Frontal cortex (tissue), 4 donors: ENCODE measurements around the gene CENPC. TPM values are rescaled to one million over a fixed set of nuclear protein-coding genes. Genes with fewer than 3 reads are reported as not detected.
"Not testable (repeated sequence)": the region's sequence is repeated elsewhere in the genome, so short reads cannot be mapped to it uniquely, and the experiment has no call there.

Experiments
- DNase-seq, 2 donors: peaks; one replicate each; pipeline ENCODE4 v3.0.0; 2012; ENCODE audit warnings: low spot score in 2 of 2
- FAIRE-seq: peaks from 2 replicates; lab custom pipeline; 2012; peaks lifted over from hg19 to GRCh38; lab: Jason Lieb, UNC
- total RNA-seq: library from RNA; depleted of rRNA; stranded (reverse); fragments of >200 nt; gene quantifications from one replicate; pipeline ENCODE4 v1.2.3, GENCODE V29; 2014
- donor health status: control.
- donor health status: control.
- donor health status: control.

The CENPC gene
- total RNA-seq, 1 donor from 2014 or later: 26.1 TPM

- FAIRE-seq (no peak), DNase-seq (no peak)
These were observed 61.3 kb downstream of the CENPC start for GRCh38 chr4:67483868-67484602.

GRCh38 chr4:67480810-67481209 lies 64.5 kb downstream of the CENPC start:
- FAIRE-seq (no peak), DNase-seq (no peak)

- FAIRE-seq: no peak
- DNase-seq: no peak
These were observed 70.1 kb downstream of the CENPC start for GRCh38 chr4:67475155-67475554.

GRCh38 chr4:67470871-67471270 lies 74.4 kb downstream of the CENPC start:
- no peak for DNase-seq
- no peak for FAIRE-seq

GRCh38 chr4:67468830-67469229 lies 76.5 kb downstream of the CENPC start:
- FAIRE-seq (no peak), DNase-seq (no peak)

GRCh38 chr4:67466751-67467150 lies 78.6 kb downstream of the CENPC start:
- FAIRE-seq: no peak
- DNase-seq: no peak

- FAIRE-seq: no peak
- DNase-seq: no peak
These were observed 79.6 kb downstream of the CENPC start for GRCh38 chr4:67465763-67466052.

GRCh38 chr4:67465032-67465762 lies 80.1 kb downstream of the CENPC start:
- no peak for DNase-seq
- no peak for FAIRE-seq

- FAIRE-seq (no peak), DNase-seq (no peak)
These were observed 84.7 kb downstream of the CENPC start for GRCh38 chr4:67460574-67460973.

- DNase-seq: no peak
- no peak for FAIRE-seq
These were observed 86.1 kb downstream of the CENPC start for GRCh38 chr4:67459164-67459563.

GRCh38 chr4:67456577-67457196 lies 88.6 kb downstream of the CENPC start:
- DNase-seq (no peak), FAIRE-seq (no peak)

GRCh38 chr4:67452846-67453205 lies 92.5 kb downstream of the CENPC start:
- not testable (repeated sequence) for DNase-seq, FAIRE-seq

GRCh38 chr4:67452100-67452845 lies 93.0 kb downstream of the CENPC start:
- DNase-seq (no peak), FAIRE-seq (no peak)

GRCh38 chr4:67451464-67451863 lies 93.8 kb downstream of the CENPC start:
- DNase-seq: no peak
- no peak for FAIRE-seq

GRCh38 chr4:67448621-67449020 lies 96.7 kb downstream of the CENPC start:
- DNase-seq: no peak
- FAIRE-seq: no peak

GRCh38 chr4:67447873-67448272 lies 97.4 kb downstream of the CENPC start:
- FAIRE-seq: no peak

GRCh38 chr4:67446811-67447210 lies 98.5 kb downstream of the CENPC start:
- DNase-seq (no peak), FAIRE-seq (peak; percentile 33)

More at GRCh38 chr4:67447873-67448272, 97.4 kb downstream of the CENPC start:
- DNase-seq: no peak

- not testable (repeated sequence) for DNase-seq, FAIRE-seq
These were observed 99.4 kb downstream of the CENPC start for GRCh38 chr4:67445881-67446280.

- DNase-seq (no peak), FAIRE-seq (no peak)
These were observed 106.3 kb downstream of the CENPC start for GRCh38 chr4:67438975-67439374.

GRCh38 chr4:67437974-67438713 lies 107.2 kb downstream of the CENPC start:
- FAIRE-seq (no peak), DNase-seq (no peak)
